Glomerular endothelial cell (primary cell): ENCODE measurements around the gene TBC1D22B. TPM values are rescaled to one million over a fixed set of nuclear protein-coding genes. Genes with fewer than 3 reads are reported as not detected.
"Not testable (repeated sequence)": the region's sequence is repeated elsewhere in the genome, so short reads cannot be mapped to it uniquely, and the experiment has no call there.

Experiments used
- DNase-seq: peaks from one replicate; pipeline ENCODE4 v3.0.0-alpha.2; 2011; ENCODE audit warnings: low read depth, low spot score; ENCODE audit errors: extremely low read depth
- total RNA-seq: library from RNA; depleted of rRNA; stranded (reverse); fragments of >200 nt; gene quantifications from 2 replicates; pipeline ENCODE4 v1.2.3, GENCODE V29; 2015

TBC1D22B gene
- total RNA-seq, 1 donor from 2014 or later, result 16.7 TPM

DNA sequence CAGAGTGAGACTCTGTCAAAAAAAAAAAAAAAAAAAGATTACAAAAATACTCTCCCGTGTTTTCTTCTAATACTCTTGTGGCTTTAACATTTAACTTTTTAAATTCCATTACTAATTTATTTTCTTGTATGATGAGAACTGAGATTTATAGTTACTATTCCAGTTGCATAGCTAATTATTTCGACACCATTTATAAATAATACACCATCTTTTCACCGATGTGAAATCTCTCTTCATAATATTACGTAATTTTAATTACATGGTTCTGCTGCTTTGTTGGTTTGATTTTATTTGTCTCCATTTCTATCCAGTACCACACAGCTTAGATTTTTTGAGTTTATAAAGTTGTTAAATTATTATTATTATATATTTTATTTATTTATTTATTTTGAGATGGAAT lies 42.4 kb downstream of the TBC1D22B start:
- no peak for DNase-seq

DNA sequence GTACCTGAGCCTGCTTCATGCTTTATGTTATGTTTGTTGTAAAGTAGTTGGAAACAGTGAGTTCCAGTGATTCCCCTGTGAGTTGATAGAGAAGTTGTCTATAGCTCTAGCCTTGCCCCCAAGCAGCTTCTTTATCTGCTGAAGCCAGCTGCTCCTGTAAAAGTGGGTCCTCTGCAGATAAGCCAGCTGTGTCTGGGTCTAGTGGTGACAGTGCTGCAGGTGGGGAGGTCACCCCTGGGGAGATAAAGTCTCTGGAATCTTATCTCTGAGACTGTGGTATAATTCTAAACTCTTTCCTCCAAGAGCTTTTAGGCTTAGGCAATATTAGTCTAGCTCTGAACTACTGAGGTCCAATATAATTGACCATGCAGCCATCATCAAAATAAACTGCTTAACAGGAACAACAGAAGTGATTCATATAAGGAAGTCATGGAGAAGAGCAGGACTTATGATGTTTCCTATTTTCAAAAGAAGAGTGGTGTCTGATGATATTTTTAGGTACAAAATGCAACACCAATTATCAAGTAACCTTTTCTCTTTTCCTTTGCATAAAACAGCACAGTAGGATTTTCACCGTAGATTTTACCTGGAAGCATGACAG lies 44.6 kb downstream of the TBC1D22B start:
- no peak for DNase-seq

DNA sequence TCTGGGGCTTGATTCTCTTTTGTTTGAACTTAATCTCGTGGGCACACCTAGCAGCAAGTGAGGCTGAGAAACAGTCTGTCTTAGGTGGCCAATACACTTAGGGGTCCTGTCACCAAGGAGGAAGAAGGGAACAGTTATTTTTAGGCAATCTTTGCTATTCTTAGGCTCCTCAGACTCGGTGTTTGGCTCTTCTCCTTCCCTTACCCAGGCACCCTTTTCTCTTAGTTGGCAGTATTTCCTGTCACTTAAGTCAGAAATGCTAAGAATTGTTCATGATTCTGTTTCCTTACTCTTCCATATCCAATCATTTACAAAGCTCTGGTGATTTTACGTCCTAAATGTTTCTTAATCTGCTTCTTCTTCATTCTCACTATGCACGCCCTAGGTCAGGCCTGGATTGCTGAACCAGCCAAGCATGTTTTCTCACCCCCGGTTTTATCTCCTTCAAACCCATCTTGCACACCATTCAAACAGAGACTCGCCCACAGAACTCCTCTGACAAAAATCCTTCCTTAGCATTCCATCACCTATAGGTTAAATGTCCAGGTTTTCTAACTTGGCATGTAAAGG lies 45.6 kb downstream of the TBC1D22B start:
- DNase-seq, result no peak

DNA sequence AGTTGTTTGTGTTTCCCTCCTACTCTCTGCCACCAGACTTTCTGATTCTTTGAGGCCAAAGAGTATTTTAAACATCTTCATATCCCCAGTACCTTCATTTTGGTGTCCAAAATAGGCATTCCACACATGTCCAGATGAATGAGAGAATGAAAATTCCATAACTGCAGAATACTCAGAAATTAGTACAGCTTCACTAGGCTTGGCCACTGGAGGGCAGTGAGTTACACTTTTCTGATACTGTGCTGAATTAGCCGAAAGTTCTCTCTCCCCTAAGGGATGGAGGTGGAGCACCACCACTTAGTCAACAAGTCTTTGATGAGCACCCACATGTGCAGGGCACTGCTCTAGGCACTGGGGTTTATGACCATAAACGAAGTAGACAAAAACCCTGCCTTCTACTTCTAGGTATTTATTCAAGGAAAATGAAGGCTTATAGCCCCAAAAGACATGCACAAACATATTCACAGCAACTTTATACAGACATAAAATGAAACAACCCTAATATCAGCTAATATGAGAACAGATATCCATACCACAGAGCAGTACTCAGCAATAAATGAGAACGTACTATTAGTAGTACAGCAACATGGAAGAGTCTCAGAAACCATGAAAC lies 46.4 kb downstream of the TBC1D22B start:
- no peak for DNase-seq

DNA sequence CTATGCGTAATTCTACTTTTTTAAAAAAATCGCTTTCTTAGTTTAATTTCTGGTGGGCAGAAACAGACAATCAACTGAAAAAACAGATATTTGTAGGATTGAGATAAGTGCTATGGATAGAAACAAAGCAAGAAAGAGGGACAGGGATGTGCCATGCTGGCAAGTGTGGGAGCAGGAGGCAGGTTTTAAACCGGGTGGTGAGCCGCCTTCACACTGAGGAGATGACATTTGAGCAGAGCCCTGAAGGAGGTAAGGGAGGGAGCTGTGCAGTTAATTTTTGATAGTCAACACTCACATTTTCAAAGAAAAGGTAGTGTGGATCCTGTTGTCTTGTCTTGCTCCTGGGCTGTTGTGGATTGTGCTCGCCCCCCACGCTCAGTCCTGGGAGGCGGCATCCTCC lies 47.2 kb downstream of the TBC1D22B start:
- no peak for DNase-seq

DNA sequence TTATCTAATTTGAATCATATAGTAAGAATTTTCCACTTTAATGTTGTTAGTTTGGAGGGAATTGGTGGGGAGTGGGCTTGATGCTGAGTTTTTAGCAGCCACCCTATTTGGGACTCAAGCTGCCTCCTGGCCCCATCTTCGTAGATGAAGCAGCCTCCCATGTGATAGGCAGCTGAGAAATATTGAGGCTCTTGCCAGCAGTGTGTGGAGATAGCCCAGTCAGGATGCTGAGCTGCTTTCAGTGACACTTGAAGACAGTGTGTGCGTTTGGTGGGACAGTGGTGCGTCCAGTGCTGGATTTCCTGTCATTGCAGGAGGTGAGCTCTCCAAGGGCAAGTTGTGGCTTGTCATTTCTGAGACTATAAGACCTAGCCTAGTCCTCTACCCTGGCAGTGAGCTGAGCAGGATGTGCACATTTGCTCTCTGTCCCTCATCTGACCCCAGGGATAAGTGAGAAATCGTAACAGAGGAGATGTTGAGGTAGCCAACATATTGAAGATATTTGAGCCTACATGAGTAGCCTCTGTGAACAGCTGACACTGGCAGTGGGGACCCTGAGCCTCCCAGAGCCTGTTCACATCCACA lies 48.4 kb downstream of the TBC1D22B start:
- DNase-seq, result no peak

DNA sequence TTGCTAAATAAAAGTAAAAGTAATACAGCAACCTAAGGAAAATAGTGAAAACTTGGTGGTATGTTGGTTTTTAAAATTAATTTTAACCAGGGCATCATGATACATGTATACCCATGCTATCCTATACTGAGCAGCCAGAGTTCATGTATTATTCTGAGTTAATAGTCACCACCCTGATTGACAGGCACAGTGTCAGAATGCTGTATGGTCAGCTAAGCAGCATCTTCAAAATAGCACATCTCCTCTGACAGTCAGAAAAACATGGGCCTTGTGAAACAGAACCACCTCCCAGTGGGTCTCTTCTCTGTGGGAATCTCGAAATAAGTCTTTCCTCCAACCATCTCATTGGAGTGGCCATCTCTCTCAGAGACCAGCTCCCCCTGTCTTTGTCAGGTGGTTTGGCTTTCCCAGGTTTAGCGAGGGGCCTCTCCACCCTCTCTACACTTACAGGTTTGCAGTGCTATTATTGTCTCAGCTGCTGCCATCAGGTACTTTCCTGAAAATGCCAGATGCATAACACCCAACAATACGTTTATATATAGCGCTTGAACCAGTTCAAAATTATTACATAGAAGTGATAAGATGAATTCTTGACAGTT lies 49.2 kb downstream of the TBC1D22B start:
- DNase-seq, result no peak

DNA sequence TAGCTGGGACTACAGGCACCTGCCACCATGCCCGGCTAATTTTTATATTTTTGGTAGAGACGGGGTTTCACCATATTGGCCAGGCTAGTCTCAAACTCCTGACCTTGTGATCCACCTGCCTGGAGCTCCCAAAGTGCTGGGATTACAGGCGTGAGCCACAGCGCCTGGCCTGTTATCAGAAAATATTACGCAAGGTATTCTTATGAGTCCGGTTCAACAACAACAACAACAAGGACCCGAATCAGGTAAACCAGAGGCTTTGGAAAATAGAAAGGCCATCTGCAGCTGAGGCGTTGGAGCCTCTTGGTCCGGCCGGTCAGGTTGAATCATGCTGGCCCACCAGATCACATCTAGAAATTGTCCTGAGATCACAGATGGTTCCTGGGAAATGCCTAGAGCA lies 49.9 kb downstream of the TBC1D22B start:
- DNase-seq, result not testable (repeated sequence)

DNA sequence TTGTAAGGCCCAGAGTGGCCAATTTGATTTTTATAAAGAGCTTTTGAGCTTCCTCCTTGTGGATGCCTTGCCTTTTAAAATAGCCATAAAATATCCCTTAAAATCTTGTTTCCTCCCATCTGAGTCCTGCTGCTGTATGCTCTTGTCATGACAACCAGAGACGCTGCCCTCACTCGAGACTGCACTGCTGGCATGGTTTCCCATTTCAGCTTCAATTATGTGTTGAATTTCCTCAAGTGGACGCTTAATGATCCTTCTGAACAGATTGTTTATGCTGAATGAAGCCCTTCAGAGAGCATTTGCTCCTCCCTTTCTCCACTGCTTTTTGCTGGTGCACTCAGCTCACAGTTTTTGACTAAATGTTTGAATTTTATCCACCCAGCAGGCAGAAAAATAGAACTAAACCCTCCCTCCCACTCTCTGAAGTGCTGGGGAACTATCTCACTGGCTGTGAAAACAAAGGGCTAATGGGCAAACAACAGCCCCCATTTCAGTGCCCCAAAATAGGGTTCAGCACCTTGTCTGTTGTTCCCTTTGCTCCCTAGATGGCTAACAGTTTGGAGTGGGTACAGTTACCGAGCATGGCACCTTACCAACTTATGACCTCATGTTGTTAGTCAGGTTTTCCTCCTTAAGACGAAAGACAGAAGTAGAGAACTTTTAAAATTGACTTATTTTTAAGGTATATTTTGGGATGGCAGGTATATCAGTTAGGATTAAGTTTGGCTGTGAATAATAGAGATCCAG lies 50.7 kb downstream of the TBC1D22B start:
- DNase-seq, result no peak

DNA sequence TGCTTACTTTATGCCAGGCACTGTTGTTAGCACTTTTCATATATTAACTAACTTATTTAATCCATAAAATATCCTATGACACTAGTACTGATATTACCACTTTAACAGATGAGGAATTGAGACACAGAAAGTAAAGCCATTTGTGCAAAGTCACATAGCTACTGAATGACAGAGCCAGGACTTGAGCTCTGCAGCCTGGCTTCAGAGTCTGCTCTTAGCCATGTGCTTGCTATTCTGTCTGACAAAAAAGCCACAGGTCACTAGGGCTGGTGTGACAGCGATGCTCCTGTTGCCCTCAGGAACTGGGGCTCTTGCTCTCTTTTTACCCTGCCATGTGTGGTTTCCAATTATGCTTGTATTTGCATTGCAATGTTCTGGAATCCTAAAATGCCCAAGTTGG lies 51.5 kb downstream of the TBC1D22B start:
- DNase-seq, result no peak

DNA sequence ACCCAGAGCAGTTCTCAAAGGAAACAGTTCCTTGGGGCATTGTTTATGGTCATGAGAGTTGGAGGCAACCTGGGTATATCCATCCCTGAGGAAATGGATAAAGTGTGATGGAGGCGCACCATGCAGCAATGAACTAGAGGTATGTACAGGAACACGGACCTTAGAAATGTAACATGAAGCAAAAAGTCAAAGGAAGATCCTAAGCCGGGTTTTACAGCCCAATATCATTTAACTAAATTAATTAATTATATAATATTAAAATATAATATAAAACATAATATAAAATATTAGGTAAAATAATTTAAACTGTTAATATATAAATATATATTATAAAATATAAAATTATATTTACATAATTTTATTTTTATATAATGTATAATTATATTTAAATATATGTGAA lies 52.1 kb downstream of the TBC1D22B start:
- DNase-seq, result no peak

DNA sequence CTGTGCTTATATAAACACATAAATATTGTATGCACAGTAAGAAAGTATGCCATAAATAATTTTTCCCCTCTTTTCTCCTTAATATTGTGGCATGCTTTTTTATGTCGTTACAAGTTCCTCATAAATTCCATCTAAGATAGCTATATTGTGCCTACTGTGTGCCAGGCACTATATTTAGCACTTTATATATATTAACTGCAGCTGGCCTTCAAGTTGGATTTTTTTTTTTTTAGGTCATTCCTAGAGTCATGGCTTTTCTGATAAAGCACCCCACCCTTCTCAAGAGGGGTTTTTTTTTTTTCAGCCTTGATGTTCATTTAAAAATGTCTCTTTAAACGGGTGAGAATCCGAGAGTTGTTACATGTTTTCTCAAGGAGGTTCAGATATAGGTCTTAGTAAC lies 53.4 kb downstream of the TBC1D22B start:
- DNase-seq, result no peak

DNA sequence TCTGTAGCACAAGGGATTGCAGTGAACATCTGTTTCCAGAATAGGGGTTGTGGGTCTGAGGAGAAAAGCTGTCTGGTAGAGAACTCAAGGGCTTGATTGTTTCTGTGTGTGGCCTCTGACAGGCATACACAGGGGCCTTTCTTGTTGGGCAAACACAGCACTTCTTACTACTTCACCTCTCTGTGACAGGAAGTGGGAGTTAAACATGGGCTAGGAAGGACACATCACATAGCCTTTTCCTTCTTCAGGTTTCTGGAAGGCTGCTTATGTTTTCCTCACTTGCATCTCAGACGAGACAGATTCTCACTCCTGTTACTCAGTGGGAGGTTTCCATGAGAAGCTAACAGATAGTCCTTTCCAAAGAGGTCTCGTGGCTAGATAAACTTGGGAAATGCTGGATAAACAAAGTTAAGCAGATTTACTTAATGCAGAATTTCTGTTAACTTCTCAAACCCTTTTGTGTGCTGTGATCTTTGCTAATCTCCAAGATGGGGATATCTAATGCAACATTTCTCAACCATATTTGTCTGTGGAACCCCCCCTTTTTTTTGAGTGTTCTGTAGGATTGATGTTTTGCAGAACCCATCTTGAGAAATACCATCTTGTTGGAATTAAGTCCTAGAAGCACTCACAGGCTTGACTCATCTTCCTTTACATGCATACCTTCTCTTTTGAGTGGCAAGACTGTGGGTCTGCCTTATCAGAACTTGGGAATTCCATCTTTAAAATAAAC lies 54.3 kb downstream of the TBC1D22B start:
- DNase-seq, result no peak

DNA sequence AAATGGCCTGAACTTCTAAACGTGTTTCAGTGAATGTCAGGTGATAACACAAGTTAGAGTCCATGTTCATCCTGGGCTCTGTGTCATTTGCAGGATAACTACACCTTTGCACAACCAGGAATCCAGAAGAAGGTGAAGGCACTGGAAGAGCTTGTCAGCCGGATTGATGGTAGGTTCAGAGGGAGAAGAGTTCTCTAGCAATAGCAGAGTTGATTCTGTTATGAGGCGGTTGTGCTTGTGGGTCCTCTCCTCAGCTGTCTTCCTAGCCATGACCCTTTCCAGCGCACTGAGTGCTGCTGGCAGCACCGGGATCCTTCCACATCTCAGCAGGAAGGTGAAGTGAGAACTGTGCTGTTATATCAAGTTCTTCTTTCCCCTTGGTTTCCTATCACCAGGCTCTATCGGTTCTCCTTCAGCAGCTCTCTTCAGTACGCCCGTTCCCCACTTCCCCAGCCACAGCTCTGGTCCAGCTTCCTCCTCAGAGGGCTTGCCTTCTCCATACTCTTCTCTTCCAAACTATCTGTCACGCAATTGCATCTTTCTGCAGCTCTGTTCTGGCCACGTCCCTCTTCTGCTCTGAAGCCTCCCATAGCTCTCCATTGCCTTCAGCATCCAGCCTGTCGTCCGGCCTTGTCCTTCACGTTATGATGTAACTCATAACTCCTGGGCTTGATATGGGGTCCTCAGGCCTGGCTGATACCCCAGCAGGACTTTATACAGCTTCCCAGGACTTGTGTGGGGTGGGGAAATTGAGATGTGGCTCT lies 56.3 kb downstream of the TBC1D22B start:
- no peak for DNase-seq

DNA sequence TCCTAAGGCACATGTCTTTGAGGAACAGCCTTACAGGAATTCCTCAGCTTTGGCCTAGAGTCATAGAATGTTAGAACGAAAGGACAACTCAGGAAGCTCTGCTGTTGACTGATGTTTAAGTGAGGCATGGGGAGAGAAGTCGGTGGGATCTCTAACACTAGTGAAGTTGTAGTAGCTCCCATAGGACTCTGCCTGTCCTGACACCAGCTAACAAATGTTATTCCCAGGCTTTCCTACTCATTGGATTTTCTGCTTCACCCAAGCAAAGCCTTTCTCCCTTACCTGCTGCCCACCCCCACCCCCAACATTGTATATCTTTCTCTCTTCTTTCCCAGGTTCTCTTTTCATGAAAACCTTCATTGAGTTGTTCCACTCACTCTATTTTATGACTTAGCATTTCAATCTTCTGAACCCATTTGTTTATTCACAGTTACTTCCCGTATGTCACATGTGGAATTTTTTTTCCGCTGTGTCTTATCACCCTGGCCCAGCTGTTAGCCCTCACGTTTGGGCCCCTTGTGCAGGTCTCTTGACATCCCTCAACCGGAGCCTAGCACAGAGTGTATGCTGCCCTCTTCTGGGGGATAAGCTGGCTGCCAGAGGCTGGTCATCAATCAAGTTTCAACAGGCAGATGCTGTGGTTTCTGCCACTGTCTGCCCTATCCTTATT lies 57.0 kb downstream of the TBC1D22B start:
- DNase-seq, result peak; percentile 44

DNA sequence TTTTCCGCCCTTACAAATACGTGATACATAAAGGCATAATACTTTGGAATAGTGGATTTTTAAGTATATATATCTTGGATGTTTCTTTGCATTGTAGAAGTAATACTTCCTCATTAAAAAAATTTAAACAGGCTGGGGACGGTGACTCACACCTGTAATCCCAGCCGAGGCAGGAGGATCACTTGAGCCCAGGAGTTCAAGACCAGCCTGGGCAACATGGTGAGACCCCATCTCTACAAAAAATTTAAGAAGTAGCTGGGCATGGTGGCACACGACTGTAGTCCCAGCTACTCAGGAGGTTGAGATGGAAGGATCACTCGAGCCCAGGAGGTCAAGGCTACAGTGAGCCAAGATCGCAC lies 57.6 kb downstream of the TBC1D22B start:
- no peak for DNase-seq

DNA sequence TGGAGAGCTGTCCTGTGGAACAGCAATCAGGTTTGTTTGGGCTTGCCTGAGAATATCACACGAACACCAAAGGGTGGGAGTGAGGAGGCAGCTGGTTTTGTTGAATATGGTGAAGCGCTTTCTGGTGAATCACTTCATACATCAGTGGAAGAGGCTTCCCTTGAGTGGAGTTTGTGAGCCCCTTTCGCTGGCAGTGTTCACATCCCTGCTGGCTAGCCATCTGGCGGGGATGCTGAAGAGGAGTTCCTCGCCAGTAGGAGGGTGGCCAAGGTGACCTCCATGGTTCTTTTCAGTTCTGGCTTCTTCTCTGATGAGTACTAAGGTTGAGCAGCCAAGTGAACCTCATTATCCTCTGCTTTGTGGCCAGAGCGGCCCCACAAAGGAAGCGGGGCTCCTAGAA lies 58.5 kb downstream of the TBC1D22B start:
- DNase-seq, result no peak

DNA sequence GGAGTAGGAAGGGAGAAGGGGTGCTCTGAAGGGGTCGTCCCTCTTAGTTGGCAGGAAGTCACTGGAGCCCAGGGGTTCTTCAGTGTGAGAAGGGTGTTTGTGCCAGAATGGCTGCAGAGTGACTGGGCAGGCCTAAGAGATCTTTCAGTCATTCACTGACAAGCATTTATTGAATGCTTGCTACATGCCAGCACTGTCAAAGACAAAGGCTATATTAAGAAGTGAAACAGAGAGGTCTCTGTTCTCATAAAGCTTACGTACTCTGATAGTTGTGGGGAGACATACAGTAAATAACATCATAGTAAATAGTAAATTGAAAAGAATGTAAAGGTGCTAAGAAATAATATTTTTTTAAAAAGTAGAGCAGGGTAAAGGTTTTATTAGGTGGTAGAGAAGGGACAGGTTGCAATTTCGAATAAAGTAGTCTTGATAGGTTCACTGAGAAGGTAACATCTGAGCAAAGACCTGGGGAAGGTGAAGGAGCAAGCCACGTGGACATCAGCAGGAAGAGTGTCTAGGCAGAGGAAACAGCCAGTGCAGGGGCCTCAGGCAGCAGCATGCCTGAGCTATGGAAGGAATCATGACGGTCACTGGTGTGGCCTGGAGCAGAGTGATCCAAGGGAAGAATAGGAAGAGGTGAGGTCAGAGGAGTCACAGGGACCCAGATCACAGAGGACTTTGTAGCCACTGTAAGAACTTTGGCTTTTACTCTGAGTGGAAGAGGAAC lies 59.9 kb downstream of the TBC1D22B start:
- no peak for DNase-seq

DNA sequence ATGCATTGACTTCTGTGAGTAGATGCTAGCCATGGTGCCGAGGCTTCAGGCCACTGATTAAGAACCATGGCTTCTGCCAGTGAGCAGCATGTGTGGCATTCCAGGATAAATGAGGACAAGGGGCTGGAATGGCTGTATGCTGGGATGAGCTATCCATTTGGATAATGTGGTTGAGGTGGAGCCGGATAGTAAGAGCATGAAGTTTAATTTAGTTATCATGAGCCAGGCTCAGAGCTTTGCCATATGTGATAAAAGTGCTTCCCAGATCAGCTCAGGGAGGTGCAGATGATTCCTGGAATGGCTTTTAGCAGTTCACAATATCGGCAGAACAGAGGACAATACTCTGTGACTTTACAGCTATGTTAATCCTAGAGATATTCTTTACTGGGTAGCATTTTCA lies 61.6 kb downstream of the TBC1D22B start:
- no peak for DNase-seq
